NCI-H146 treated with DMSO at 0.1 percent for 48 hours (cell line): Measurements from ENCODE around the gene LINC00305.

Experiments used
- DNase-seq: peaks from one replicate; lab custom pipeline; 2025; ENCODE audit not compliant: unreplicated experiment; lab: John Stamatoyannopoulos, UW

LINC00305 gene

DNA sequence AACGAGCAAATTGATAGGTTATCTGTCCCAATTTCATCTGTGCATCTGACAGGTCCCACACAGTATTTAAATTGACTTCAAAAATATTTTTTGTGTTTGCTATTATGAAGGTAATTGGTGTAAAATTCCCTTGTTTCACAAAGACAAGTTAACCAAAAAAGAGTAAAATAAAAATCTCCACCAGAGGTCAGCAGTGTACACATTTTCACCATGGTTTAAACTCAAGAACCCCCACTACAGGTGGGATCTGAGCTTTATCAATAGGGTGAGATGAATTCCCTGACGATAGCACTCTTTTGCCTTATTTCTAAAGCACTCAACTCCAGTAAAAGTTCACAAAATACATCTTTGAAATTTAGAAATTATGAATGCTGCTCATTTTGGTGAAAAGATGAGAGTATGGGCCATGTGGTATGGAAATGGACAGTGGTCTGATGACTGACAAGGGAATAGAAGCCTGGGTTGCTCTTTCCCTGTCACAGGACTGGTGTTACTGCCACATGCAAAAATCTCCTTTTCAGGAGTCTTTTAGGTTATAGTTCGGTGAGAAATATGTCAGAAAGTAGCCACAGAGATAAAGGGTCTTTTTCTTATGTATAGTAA is 111.0 kb downstream of the LINC00305 start:
- DNase-seq: peak; percentile 48

DNA sequence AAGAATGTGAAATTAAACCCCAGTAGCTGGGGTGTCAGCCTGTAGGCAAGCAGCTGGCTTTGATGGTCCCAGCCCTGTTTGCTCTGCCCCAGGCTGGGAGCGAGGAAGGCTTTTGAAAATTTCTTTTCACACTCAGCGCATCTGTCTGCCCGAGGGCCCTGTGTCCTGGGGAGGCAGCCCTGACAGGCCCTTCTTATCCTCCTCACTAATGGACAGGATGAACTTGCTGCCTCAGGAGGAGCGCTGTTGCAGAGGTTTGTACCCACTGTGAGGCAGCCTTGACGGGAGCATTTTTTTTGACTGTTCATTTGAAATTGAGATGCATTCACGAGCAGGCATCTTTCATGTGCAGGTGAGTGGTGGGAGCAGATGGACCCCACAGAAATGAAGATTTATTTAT is 116.6 kb downstream of the LINC00305 start:
- peak; percentile 57 for DNase-seq

DNA sequence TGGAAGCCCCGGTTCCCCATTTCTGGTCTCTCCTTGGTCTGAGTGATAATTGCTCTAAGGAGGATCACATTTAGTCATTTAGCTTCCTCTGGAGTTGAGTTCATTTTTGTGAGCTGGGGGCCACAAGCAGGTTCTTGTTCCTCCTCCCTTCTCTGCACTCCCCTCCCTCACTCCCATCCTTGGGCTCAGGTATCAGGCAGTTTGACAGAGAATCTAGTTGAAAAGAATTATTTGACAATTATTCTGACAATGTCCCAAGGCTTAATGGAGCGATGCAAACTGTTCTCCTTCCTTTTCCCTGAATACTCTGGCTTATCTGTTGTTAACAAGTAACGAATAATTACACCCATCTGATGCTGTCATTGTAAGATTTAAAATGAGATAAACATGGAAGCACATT is 117.5 kb downstream of the LINC00305 start:
- no peak for DNase-seq
